ENCODE data around the gene GPR62. TPM values are rescaled to one million over a fixed set of nuclear protein-coding genes. Genes with fewer than 3 reads are reported as not detected.

The GPR62 gene
- total and polyA plus RNA-seq, 2 donors from 2014 or later = 0.09 to 0.41 TPM

DNA sequence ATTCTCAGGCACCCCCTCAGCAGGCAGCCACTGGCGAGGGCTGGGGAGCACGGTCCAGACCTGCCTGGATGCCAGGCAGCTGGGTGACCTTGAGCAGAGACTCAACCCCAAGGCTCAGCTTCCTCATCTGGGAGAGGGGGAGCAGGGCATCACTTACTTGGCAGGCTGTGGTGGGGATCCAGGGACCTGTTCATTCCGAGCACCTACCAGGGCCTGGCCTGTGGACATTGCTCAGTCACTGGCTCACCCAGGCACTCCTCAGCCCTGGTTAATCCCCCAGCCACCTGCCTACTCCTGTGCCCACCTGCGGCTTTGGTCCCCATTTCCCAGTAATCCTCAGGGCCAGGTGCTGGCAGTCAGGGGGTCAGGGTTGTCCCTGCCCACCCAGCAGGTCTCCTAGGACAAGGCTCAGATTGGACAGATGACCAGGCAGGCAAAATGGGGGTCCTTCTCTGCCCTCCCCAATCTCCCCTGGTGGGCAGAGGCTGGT, 49.8 kb downstream of the GPR62 start:
- Histone ChIP-seq H3K9ac (ENCODE audit: low read length in 3 of 3) (peak overlapping the region in 1 of 3 donors; percentile 51), H3K27me3 (ENCODE audit: control insufficient read depth, insufficient read depth, low read length) (no peaks in the 10 kb centered on the region), H3K4me1 (ENCODE audit: control insufficient read depth in 2 of 3, insufficient read depth in 2 of 3, low read depth in 1 of 3, low read length in 3 of 3) (peaks cover 0 to 17% (median 3%) of the 10 kb centered on the region in 3 donors), H3K4me3 (ENCODE audit: low read length in 3 of 3) (no peak overlapping the region), H3K9me3 (ENCODE audit: control insufficient read depth in 2 of 3, insufficient read depth in 1 of 3, low read length in 3 of 3) (no peaks in the 10 kb centered on the region), H3K27ac (ENCODE audit: low read depth in 2 of 2, low read length in 2 of 2) (peak overlapping the region in 1 of 2 donors; percentile 63), H3K36me3 (ENCODE audit: control insufficient read depth in 2 of 3, insufficient read depth in 3 of 3, low read length in 3 of 3) (no peaks in the 10 kb centered on the region)
- DNase-seq = no peak
- intact Hi-C loops (cut with DNase I) = loop anchor here (5.0 kb wide), 2 partner anchors 117 to 137 kb away; no protein-coding TSS in a partner anchor
- no peak for FAIRE-seq
- TF ChIP-seq, protein P1, sequence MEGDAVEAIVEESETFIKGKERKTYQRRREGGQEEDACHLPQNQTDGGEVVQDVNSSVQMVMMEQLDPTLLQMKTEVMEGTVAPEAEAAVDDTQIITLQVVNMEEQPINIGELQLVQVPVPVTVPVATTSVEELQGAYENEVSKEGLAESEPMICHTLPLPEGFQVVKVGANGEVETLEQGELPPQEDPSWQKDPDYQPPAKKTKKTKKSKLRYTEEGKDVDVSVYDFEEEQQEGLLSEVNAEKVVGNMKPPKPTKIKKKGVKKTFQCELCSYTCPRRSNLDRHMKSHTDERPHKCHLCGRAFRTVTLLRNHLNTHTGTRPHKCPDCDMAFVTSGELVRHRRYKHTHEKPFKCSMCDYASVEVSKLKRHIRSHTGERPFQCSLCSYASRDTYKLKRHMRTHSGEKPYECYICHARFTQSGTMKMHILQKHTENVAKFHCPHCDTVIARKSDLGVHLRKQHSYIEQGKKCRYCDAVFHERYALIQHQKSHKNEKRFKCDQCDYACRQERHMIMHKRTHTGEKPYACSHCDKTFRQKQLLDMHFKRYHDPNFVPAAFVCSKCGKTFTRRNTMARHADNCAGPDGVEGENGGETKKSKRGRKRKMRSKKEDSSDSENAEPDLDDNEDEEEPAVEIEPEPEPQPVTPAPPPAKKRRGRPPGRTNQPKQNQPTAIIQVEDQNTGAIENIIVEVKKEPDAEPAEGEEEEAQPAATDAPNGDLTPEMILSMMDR (IDR thresholded peaks at IDR 0.05; ENCODE audit: borderline replicate concordance, extremely low read depth, insufficient read depth) = no peak

DNA sequence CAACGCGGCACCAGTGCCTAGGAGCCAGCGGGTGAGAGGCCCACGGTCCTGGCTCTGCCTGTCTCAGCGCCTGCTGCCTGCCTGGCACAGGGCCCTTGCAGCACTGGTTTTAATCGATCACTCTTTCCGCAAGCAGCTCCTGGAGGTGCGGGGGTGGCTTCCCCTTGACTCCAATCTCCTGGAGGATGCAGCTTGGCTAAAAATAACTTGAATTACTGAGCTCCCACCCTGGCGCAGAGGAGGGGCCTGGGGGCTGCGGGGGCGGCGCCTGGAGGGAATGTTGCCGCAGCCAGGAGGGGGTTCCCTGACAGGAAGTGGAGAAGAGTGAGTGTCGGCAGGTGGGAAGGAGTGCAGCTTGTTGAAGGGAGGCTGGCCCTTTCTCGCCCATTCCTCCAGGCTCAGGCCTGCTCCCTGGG, 50.4 kb downstream of the GPR62 start:
- peak overlapping the region in 1 of 2 donors; percentile 63 for H3K27ac ChIP-seq (ENCODE audit: low read depth in 2 of 2, low read length in 2 of 2)
- FAIRE-seq = no peak
- no peaks in the 10 kb centered on the region for H3K9me3 ChIP-seq (ENCODE audit: control insufficient read depth in 2 of 3, insufficient read depth in 1 of 3, low read length in 3 of 3)
- no peaks in the 10 kb centered on the region for H3K36me3 ChIP-seq (ENCODE audit: control insufficient read depth in 2 of 3, insufficient read depth in 3 of 3, low read length in 3 of 3)
- peaks cover 0 to 17% (median 3%) of the 10 kb centered on the region in 3 donors for H3K4me1 ChIP-seq (ENCODE audit: control insufficient read depth in 2 of 3, insufficient read depth in 2 of 3, low read depth in 1 of 3, low read length in 3 of 3)
- peak overlapping the region in 1 of 3 donors; percentile 51 for H3K9ac ChIP-seq (ENCODE audit: low read length in 3 of 3)
- intact Hi-C loops (cut with DNase I) = no loop called here
- DNase-seq = peak; percentile 83 to 95 (median 89)
- TF ChIP-seq, protein P1 (IDR thresholded peaks at IDR 0.05; ENCODE audit: borderline replicate concordance, extremely low read depth, insufficient read depth) = no peak
- H3K27me3 ChIP-seq (ENCODE audit: control insufficient read depth, insufficient read depth, low read length) = no peaks in the 10 kb centered on the region
- H3K4me3 ChIP-seq (ENCODE audit: low read length in 3 of 3) = no peak overlapping the region

DNA sequence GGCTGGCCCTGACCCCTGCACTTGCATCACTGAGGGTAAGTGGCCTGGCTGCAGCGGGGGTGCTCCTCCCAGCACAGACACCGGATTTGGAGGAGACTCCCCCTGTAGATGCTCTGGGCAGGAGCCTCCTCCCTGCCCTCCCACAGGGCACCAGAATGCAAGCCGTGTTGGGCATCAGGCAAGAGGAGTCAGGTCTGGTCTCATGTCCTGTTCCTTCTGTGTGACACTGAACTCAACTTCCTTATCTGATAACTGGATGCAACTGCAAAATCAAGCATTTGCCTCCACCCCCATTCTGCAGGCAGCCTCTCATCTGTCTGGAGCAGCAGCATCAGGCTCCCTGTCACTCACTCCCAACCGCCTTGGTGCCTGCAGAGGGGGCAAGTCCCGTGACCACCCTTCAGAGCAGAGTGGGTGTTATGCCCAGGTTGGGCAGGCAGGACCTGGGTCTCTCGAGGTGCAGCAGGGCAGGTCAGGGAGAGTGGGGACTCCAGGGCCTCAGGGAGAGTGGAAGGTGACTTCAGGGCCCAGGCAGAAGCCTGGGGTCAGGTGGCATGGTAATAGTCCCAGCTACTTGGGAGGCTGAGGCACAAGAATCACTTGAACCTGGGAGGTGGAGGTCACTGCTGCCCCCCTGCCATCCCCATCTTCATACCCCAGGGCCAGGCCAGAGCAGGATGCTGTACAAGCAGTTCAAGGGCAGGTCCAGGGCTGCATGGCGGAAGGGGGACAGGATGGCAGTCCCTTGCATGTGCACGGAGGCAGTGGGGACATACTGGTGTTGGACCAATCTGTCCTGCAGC, 51.0 kb downstream of the GPR62 start:
- DNase-seq (no peak), FAIRE-seq (no peak)
- H3K9ac ChIP-seq (ENCODE audit: low read length in 3 of 3) = no peak overlapping the region
- no peaks in the 10 kb centered on the region for H3K27me3 ChIP-seq (ENCODE audit: control insufficient read depth, insufficient read depth, low read length)
- intact Hi-C loops (cut with DNase I) = no loop called here
- TF ChIP-seq, protein P1 (IDR thresholded peaks at IDR 0.05; ENCODE audit: borderline replicate concordance, extremely low read depth, insufficient read depth) = no peak
- peaks cover 0 to 17% (median 3%) of the 10 kb centered on the region in 3 donors for H3K4me1 ChIP-seq (ENCODE audit: control insufficient read depth in 2 of 3, insufficient read depth in 2 of 3, low read depth in 1 of 3, low read length in 3 of 3)
- H3K27ac ChIP-seq (ENCODE audit: low read depth in 2 of 2, low read length in 2 of 2) = no peak overlapping the region
- H3K9me3 ChIP-seq (ENCODE audit: control insufficient read depth in 2 of 3, insufficient read depth in 1 of 3, low read length in 3 of 3) = no peaks in the 10 kb centered on the region
- H3K36me3 ChIP-seq (ENCODE audit: control insufficient read depth in 2 of 3, insufficient read depth in 3 of 3, low read length in 3 of 3) = no peaks in the 10 kb centered on the region
- no peak overlapping the region for H3K4me3 ChIP-seq (ENCODE audit: low read length in 3 of 3)
